HepG2 (cell line): ENCODE data around the gene NDE1. TPM values are rescaled to one million over a fixed set of nuclear protein-coding genes. Genes with fewer than 3 reads are reported as not detected.

Experiments
- DNMT1 ChIP-seq: sonication (generic); formaldehyde crosslinking; IDR thresholded peaks from 2 replicates; pipeline ENCODE4 v1.5.1; 2020; ENCODE audit warnings: mild to moderate bottlenecking, missing genetic modification reagents
- ETV6 ChIP-seq: sonication (generic); formaldehyde crosslinking; conservative IDR thresholded peaks from 2 replicates; pipeline ENCODE4 v1.4.0; 2020; ENCODE audit warnings: missing genetic modification reagents
- FLYWCH1 ChIP-seq: sonication (generic); formaldehyde crosslinking; IDR thresholded peaks from 2 replicates; pipeline ENCODE4 v1.8.1; 2023; ENCODE audit warnings: mild to moderate bottlenecking, missing genetic modification reagents
- FOXO1 ChIP-seq: sonication (generic); formaldehyde crosslinking; IDR thresholded peaks from 2 replicates; pipeline ENCODE4 v1.4.0; 2020; ENCODE audit warnings: missing genetic modification reagents
- ISL2 ChIP-seq: sonication (generic); formaldehyde crosslinking; IDR thresholded peaks from 2 replicates; pipeline ENCODE4 v1.5.0; 2020; ENCODE audit warnings: missing genetic modification reagents
- KAT8 ChIP-seq: IDR thresholded peaks from 2 replicates; pipeline ENCODE4 v1.6.1; 2016; ENCODE audit warnings: missing genetic modification reagents, missing compliant biosample characterization
- MIER2 ChIP-seq: IDR thresholded peaks from 2 replicates; pipeline ENCODE4 v1.6.1; 2016; ENCODE audit warnings: missing biosample characterization, missing genetic modification reagents
- NFYC ChIP-seq: IDR thresholded peaks from 2 replicates; pipeline ENCODE4 v1.6.1; 2016; ENCODE audit warnings: missing genetic modification reagents, missing compliant biosample characterization
- PAWR ChIP-seq: sonication (generic); formaldehyde crosslinking; IDR thresholded peaks from 2 replicates; pipeline ENCODE4 v1.4.0; 2020; ENCODE audit warnings: missing genetic modification reagents, mild to moderate bottlenecking, borderline replicate concordance
- PHF21A ChIP-seq: sonication (generic); formaldehyde crosslinking; IDR thresholded peaks from 2 replicates; pipeline ENCODE4 v1.5.0; 2020; ENCODE audit warnings: mild to moderate bottlenecking, missing genetic modification reagents
- PRMT3 ChIP-seq: sonication (generic); formaldehyde crosslinking; IDR thresholded peaks from 2 replicates; pipeline ENCODE4 v1.8.1; 2022; ENCODE audit warnings: low read depth, mild to moderate bottlenecking, moderate library complexity, missing genetic modification reagents, borderline replicate concordance
- RARG ChIP-seq: sonication (generic); formaldehyde crosslinking; IDR thresholded peaks from 2 replicates; pipeline ENCODE4 v1.4.0; 2020; ENCODE audit warnings: low read depth, mild to moderate bottlenecking, missing genetic modification reagents
- SETDB1 ChIP-seq: sonication (generic); formaldehyde crosslinking; IDR thresholded peaks from 2 replicates; pipeline ENCODE4 v1.5.1; 2020; ENCODE audit warnings: missing genetic modification reagents, mild to moderate bottlenecking, borderline replicate concordance
- ZNF235 ChIP-seq: sonication (generic); formaldehyde crosslinking; IDR thresholded peaks from 2 replicates; pipeline ENCODE4 v1.8.1; 2023; ENCODE audit warnings: mild to moderate bottlenecking, missing genetic modification reagents, borderline replicate concordance
- ZNF713 ChIP-seq: sonication (generic); formaldehyde crosslinking; IDR thresholded peaks from 2 replicates; pipeline ENCODE4 v1.4.0; 2020; ENCODE audit warnings: mild to moderate bottlenecking, missing genetic modification reagents
- ZNF746 ChIP-seq: sonication (generic); formaldehyde crosslinking; IDR thresholded peaks from 2 replicates; pipeline ENCODE4 v1.8.0; 2022; ENCODE audit warnings: mild to moderate bottlenecking, missing genetic modification reagents
- ZSCAN30 ChIP-seq: sonication (generic); formaldehyde crosslinking; IDR thresholded peaks from 2 replicates; pipeline ENCODE4 v1.5.0; 2020; ENCODE audit warnings: mild to moderate bottlenecking, missing genetic modification reagents
- polyA plus RNA-seq, 8 experiments: library from polyadenylated mRNA; depleted of rRNA in 3 of 8; stranded (reverse) in 7 of 8; unstranded in 1 of 8; fragments of >200 nt; fragmentation: Illumina TruSeq in 4 of 8; extraction: Trizol in 4 of 8; gene quantifications; 2 replicates each; pipeline versions ENCODE4 v1.2.1 to v1.2.3, GENCODE V29; 2011 to 2016; ENCODE audit warnings: low read depth in 4 of 8, missing spikeins in 1 of 8, mixed read lengths in 1 of 8; ENCODE audit not compliant: insufficient read depth in 1 of 8
- total RNA-seq, 5 experiments: library from RNA; depleted of rRNA; stranded (reverse); fragments of >200 nt; fragmentation: Illumina TruSeq; extraction: Trizol; gene quantifications; 2 replicates each; pipeline ENCODE4 v1.2.3, GENCODE V29; 2016; ENCODE audit warnings: low read depth in 1 of 5
- TF ChIP-seq, protein P1 (sequence below): sonication (generic); formaldehyde crosslinking; IDR thresholded peaks from 2 replicates; pipeline ENCODE4 v1.4.0; 2020; ENCODE audit warnings: missing genetic modification reagents
- TF ChIP-seq, protein P2 (sequence below): sonication (generic); formaldehyde crosslinking; IDR thresholded peaks from 2 replicates; pipeline ENCODE4 v1.4.0; 2020; ENCODE audit warnings: mild to moderate bottlenecking, low read depth, missing genetic modification reagents
- TF ChIP-seq, protein P3 (sequence below): sonication (generic); formaldehyde crosslinking; IDR thresholded peaks from 2 replicates; pipeline ENCODE4 v1.8.1; 2023; ENCODE audit warnings: mild to moderate bottlenecking, missing genetic modification reagents
- TF ChIP-seq, protein P4 (sequence below): sonication (generic); formaldehyde crosslinking; IDR thresholded peaks from 2 replicates; pipeline ENCODE4 v1.8.0; 2022; ENCODE audit warnings: low read depth, missing genetic modification reagents
- TF ChIP-seq, protein P5 (sequence below): sonication (generic); formaldehyde crosslinking; IDR thresholded peaks from 2 replicates; pipeline ENCODE4 v1.4.0; 2020; ENCODE audit warnings: missing genetic modification reagents

NDE1 gene
- total and polyA plus RNA-seq, 2 of the 13 experiments (the other 11 are each of a cell fraction or from before 2014, with no cell fraction given) = 40.9 to 72.5 TPM

DNA sequence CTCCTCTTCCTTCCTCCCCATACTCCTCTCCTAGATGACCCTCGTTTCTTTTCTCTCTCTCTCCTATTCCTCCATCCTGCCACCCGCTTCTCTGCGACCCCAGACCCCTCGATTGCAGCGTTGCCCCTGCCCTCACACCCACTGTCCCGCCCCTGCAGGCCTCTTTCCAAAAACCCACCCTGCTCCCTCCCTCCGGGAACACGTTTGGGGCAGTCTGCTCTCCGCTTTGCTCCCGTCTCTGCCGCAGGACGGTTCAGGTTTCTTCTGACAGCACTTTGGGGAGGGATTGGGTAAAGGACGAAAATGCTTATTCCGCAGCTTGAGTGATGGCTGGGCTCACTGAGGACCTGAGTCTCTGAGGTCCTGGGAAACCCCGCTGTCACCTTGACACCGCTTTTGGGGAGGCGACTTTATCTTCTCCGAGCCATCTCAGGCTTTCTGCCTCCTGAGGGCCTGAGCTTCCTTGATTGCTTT is 690 bp downstream of the NDE1 start (continued):
- TF ChIP-seq, protein P1, sequence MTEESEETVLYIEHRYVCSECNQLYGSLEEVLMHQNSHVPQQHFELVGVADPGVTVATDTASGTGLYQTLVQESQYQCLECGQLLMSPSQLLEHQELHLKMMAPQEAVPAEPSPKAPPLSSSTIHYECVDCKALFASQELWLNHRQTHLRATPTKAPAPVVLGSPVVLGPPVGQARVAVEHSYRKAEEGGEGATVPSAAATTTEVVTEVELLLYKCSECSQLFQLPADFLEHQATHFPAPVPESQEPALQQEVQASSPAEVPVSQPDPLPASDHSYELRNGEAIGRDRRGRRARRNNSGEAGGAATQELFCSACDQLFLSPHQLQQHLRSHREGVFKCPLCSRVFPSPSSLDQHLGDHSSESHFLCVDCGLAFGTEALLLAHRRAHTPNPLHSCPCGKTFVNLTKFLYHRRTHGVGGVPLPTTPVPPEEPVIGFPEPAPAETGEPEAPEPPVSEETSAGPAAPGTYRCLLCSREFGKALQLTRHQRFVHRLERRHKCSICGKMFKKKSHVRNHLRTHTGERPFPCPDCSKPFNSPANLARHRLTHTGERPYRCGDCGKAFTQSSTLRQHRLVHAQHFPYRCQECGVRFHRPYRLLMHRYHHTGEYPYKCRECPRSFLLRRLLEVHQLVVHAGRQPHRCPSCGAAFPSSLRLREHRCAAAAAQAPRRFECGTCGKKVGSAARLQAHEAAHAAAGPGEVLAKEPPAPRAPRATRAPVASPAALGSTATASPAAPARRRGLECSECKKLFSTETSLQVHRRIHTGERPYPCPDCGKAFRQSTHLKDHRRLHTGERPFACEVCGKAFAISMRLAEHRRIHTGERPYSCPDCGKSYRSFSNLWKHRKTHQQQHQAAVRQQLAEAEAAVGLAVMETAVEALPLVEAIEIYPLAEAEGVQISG (CRISPR knock-in tag) = no peak
- TF ChIP-seq ISL2 (CRISPR knock-in tag) = no peak
- TF ChIP-seq, protein P2, sequence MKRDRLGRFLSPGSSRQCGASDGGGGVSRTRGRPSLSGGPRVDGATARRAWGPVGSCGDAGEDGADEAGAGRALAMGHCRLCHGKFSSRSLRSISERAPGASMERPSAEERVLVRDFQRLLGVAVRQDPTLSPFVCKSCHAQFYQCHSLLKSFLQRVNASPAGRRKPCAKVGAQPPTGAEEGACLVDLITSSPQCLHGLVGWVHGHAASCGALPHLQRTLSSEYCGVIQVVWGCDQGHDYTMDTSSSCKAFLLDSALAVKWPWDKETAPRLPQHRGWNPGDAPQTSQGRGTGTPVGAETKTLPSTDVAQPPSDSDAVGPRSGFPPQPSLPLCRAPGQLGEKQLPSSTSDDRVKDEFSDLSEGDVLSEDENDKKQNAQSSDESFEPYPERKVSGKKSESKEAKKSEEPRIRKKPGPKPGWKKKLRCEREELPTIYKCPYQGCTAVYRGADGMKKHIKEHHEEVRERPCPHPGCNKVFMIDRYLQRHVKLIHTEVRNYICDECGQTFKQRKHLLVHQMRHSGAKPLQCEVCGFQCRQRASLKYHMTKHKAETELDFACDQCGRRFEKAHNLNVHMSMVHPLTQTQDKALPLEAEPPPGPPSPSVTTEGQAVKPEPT = no peak
- no peak for TF ChIP-seq SETDB1 (CRISPR knock-in tag)
- TF ChIP-seq ZNF235 (CRISPR knock-in tag) = no peak
- no peak for TF ChIP-seq MIER2
- 0 out of 2 replicates have a peak, but pooled peaks have one; percentile 90 for TF ChIP-seq ZNF713 (CRISPR knock-in tag)
- TF ChIP-seq, protein P3, sequence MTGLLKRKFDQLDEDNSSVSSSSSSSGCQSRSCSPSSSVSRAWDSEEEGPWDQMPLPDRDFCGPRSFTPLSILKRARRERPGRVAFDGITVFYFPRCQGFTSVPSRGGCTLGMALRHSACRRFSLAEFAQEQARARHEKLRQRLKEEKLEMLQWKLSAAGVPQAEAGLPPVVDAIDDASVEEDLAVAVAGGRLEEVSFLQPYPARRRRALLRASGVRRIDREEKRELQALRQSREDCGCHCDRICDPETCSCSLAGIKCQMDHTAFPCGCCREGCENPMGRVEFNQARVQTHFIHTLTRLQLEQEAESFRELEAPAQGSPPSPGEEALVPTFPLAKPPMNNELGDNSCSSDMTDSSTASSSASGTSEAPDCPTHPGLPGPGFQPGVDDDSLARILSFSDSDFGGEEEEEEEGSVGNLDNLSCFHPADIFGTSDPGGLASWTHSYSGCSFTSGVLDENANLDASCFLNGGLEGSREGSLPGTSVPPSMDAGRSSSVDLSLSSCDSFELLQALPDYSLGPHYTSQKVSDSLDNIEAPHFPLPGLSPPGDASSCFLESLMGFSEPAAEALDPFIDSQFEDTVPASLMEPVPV (CRISPR knock-in tag) = 0 out of 2 replicates have a peak, but pooled peaks have one; percentile 4
- TF ChIP-seq ZSCAN30 (CRISPR knock-in tag) = no peak
- TF ChIP-seq, protein P4, sequence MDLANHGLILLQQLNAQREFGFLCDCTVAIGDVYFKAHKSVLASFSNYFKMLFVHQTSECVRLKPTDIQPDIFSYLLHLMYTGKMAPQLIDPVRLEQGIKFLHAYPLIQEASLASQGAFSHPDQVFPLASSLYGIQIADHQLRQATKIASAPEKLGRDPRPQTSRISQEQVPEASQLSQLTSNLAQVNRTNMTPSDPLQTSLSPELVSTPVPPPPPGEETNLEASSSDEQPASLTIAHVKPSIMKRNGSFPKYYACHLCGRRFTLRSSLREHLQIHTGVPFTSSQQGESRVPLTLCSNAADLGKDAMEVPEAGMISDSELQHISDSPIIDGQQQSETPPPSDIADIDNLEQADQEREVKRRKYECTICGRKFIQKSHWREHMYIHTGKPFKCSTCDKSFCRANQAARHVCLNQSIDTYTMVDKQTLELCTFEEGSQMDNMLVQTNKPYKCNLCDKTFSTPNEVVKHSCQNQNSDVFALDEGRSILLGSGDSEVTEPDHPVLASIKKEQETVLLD = no peak
- TF ChIP-seq FLYWCH1 (CRISPR knock-in tag) = no peak
- no peak for TF ChIP-seq ETV6 (CRISPR knock-in tag)
- TF ChIP-seq NFYC (CRISPR knock-in tag) = no peak
- no peak for TF ChIP-seq PRMT3
- no peak for TF ChIP-seq PAWR
- no peak for TF ChIP-seq KAT8 (CRISPR knock-in tag)
- TF ChIP-seq RARG (CRISPR knock-in tag) = no peak
- no peak for TF ChIP-seq ZNF746 (CRISPR knock-in tag)
- TF ChIP-seq FOXO1 = no peak
- TF ChIP-seq, protein P5, sequence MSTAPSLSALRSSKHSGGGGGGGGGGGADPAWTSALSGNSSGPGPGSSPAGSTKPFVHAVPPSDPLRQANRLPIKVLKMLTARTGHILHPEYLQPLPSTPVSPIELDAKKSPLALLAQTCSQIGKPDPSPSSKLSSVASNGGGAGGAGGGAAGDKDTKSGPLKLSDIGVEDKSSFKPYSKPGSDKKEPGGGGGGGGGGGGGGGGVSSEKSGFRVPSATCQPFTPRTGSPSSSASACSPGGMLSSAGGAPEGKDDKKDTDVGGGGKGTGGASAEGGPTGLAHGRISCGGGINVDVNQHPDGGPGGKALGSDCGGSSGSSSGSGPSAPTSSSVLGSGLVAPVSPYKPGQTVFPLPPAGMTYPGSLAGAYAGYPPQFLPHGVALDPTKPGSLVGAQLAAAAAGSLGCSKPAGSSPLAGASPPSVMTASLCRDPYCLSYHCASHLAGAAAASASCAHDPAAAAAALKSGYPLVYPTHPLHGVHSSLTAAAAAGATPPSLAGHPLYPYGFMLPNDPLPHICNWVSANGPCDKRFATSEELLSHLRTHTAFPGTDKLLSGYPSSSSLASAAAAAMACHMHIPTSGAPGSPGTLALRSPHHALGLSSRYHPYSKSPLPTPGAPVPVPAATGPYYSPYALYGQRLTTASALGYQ (CRISPR knock-in tag) = no peak
- TF ChIP-seq DNMT1 = no peak
- TF ChIP-seq PHF21A (CRISPR knock-in tag) = no peak
